Testis (tissue), 2 donors: ENCODE results near the gene EOGT.

Experiments used
- POLR2A ChIP-seq: fragments of 450-650 bp; IDR thresholded peaks from one replicate; pipeline ENCODE4 v1.6.1; 2017; ENCODE audit warnings: antibody characterized with exemption, mild to moderate bottlenecking, moderate library complexity
- TF ChIP-seq, protein P1 (sequence below), 3 experiments: fragments of 450-650 bp in 2 of 3; fragments of 200-600 bp in 1 of 3; sonication (generic) in 1 of 3; IDR thresholded peaks; one replicate each; pipeline ENCODE4 v1.5.1; 2016 to 2019; ENCODE audit warnings: antibody characterized with exemption in 3 of 3, mild to moderate bottlenecking in 2 of 3, moderate library complexity in 1 of 3

DNA sequence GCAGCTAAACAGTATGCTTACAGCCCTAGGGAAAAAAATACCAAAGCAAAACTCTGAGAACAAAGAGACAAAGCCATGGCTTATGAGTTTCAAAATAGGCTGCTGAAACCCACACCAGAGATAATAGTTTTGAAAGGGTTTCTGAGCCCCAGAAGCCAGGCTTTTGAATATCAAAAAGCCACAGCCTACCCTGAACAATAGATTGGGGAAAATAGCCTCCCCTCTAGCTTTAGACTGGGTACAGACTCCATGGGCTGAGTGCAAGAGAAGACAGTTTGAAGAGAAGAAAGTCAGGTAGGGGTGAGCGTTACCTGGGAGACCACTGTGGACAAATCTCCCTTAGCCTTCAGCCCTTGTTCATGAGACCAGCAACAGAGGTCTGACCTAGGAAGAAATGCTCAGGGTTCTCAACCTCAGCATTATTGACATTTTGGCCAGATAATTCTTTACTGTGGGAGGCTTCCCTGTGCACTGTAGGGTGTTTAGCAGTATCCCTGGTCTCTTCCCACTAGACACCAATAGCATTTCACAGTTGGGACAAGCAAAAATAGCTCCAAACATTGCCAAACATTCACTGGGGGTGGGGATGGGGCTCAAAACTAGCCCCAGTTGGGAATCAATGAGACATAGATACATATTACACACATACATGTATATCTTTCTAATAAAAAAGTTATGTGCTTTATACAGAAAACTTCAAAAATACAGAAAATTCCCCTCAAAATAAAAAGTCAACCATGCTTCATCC, 69.6 kb downstream of the EOGT start:
- TF ChIP-seq POLR2A, result no peak
- TF ChIP-seq, protein P1, sequence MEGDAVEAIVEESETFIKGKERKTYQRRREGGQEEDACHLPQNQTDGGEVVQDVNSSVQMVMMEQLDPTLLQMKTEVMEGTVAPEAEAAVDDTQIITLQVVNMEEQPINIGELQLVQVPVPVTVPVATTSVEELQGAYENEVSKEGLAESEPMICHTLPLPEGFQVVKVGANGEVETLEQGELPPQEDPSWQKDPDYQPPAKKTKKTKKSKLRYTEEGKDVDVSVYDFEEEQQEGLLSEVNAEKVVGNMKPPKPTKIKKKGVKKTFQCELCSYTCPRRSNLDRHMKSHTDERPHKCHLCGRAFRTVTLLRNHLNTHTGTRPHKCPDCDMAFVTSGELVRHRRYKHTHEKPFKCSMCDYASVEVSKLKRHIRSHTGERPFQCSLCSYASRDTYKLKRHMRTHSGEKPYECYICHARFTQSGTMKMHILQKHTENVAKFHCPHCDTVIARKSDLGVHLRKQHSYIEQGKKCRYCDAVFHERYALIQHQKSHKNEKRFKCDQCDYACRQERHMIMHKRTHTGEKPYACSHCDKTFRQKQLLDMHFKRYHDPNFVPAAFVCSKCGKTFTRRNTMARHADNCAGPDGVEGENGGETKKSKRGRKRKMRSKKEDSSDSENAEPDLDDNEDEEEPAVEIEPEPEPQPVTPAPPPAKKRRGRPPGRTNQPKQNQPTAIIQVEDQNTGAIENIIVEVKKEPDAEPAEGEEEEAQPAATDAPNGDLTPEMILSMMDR (IDR thresholded peaks at IDR 0.05), result no peak
